Measurements from ENCODE around the gene NCKAP5.

DNA sequence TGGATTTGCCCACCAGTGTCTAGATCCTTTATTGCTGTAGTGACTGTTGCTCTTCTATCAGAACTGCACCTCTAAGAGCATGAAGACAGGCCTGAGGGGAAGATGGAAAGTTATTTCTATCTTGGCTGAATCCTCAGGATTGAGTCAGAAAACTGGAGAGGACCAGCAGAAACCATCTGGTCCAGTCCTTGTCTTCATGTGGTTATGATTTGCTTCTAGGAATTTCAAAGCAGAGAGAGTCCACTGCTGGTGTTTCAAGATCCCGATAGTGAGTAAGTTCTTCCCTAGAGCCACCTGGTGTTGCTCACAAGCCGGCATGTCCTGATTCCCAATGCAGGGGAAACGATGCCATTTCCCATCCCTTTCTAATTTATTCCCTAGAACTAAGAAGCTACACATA, 84.2 kb downstream of the NCKAP5 start:
- TF ChIP-seq, protein P1, sequence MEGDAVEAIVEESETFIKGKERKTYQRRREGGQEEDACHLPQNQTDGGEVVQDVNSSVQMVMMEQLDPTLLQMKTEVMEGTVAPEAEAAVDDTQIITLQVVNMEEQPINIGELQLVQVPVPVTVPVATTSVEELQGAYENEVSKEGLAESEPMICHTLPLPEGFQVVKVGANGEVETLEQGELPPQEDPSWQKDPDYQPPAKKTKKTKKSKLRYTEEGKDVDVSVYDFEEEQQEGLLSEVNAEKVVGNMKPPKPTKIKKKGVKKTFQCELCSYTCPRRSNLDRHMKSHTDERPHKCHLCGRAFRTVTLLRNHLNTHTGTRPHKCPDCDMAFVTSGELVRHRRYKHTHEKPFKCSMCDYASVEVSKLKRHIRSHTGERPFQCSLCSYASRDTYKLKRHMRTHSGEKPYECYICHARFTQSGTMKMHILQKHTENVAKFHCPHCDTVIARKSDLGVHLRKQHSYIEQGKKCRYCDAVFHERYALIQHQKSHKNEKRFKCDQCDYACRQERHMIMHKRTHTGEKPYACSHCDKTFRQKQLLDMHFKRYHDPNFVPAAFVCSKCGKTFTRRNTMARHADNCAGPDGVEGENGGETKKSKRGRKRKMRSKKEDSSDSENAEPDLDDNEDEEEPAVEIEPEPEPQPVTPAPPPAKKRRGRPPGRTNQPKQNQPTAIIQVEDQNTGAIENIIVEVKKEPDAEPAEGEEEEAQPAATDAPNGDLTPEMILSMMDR (IDR thresholded peaks at IDR 0.05) = no peak
- no peak for TF ChIP-seq POLR2A (IDR thresholded peaks at IDR 0.05)

Measured in vagina (tissue), 2 donors.